AG04449 (cell line): Measurements from ENCODE around the gene DCP1A.

Experiments
- CTCF ChIA-PET: fragments of 350-600 bp; formaldehyde crosslinking; extraction: SDS; loops from one replicate; lab custom pipeline; 2021; ENCODE audit warnings: antibody characterized with exemption; lab: Yijun Ruan, JAX
- POLR2A ChIA-PET: fragments of 400-600, 350-600 bp; formaldehyde crosslinking; extraction: SDS; loops from one replicate; lab custom pipeline; 2020; ENCODE audit warnings: antibody characterized with exemption, inconsistent platforms; lab: Yijun Ruan, JAX
- DNase-seq: peaks from one replicate; pipeline ENCODE4 v3.0.0-alpha.2; 2010; ENCODE audit warnings: low read depth, low spot score
- H3K4me3 ChIP-seq: 2 replicates; pipeline ENCODE4 v1.5.1; 2011; ENCODE audit warnings: low read depth, mild to moderate bottlenecking, control low read depth, low read length
- TF ChIP-seq, protein P1 (sequence below): IDR thresholded peaks from one replicate; pipeline ENCODE4 v1.5.1; 2011; ENCODE audit warnings: mild to moderate bottlenecking, moderate library complexity, low read length, control low read depth, inconsistent platforms; ENCODE audit not compliant: insufficient read depth; ENCODE audit errors: missing control alignments

Gene DCP1A

DNA sequence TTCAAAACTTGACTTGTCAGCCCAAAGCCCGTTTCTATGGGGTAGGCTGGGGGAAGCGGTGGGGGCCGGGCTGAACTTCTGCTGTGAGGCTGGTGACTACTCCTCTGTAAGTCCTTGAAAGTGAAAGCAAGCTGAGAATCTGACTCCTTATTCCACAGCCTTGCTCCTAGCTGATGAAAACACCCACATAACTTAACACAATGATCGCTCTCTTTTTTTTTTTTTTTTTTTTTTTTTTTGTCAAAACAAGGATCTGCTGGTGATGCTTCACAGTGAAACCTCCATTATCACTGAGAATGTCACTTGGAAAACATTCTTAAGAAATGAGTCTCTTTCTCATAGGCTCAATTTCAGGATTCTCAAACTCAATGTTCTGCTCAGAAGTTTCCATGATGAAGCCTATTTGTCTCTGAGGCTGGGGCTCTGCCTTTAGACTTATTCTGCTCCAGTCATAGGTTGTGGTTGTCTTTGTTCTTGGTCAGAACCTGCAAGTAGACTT, 60.2 kb downstream of the DCP1A start:
- DNase-seq: no peak
- H3K4me3 ChIP-seq: no peak overlapping the region
- CTCF ChIA-PET: interaction anchor here (0.9 to 5.0 kb wide), 3 partner anchors 11 to 89 kb away, joined by 3 to 22 read pairs (median 17); no protein-coding TSS in a partner anchor
- TF ChIP-seq, protein P1, sequence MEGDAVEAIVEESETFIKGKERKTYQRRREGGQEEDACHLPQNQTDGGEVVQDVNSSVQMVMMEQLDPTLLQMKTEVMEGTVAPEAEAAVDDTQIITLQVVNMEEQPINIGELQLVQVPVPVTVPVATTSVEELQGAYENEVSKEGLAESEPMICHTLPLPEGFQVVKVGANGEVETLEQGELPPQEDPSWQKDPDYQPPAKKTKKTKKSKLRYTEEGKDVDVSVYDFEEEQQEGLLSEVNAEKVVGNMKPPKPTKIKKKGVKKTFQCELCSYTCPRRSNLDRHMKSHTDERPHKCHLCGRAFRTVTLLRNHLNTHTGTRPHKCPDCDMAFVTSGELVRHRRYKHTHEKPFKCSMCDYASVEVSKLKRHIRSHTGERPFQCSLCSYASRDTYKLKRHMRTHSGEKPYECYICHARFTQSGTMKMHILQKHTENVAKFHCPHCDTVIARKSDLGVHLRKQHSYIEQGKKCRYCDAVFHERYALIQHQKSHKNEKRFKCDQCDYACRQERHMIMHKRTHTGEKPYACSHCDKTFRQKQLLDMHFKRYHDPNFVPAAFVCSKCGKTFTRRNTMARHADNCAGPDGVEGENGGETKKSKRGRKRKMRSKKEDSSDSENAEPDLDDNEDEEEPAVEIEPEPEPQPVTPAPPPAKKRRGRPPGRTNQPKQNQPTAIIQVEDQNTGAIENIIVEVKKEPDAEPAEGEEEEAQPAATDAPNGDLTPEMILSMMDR: no peak
- POLR2A ChIA-PET: no interaction called here

DNA sequence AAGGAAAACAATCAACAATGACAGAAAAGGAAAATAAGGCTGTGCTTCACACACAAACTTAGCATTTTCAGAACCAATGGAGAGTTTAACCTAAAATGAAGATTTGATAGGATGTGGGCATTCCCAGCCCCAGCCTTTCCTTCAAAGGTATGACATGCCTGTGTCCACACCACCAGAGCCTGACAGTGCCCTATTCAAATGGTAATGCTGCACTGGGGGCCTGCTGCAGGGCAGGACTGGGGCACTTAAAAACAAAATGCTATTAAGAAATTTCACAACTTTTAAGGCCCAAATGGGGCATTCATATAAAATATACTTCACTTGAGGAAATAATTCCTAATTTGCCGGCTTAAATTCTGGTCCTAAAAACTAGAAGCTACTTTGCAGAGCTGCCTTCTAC, 60.6 kb downstream of the DCP1A start:
- POLR2A ChIA-PET: no interaction called here
- H3K4me3 ChIP-seq: no peak overlapping the region
- CTCF ChIA-PET: interaction anchor here (0.9 to 5.0 kb wide), 4 partner anchors 12 to 88 kb away, joined by 3 to 22 read pairs (median 10); no protein-coding TSS in a partner anchor
- TF ChIP-seq, protein P1: no peak
- no peak for DNase-seq

DNA sequence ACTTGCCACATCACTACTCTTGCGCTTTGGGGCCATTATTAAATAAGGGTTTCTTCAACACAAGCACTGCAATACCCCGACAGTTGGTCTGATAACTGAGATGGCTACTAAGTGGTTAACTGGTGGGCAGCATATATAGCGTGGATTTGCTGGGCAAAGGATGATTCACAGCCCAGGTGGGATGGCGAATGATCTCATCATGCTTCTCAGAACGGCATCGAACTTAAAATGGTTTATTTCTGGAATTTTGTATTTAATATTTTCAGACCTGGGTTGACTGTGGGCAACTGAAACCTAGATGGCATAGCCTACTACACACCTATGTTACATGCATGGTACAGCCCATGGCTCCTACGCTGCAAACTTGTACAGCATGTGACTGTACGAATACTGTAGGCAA, 64.8 kb downstream of the DCP1A start:
- ChIA-PET POLR2A (no interaction called here), CTCF (no interaction called here)
- TF ChIP-seq, protein P1: no peak
- no peak for DNase-seq
- no peak overlapping the region for H3K4me3 ChIP-seq

DNA sequence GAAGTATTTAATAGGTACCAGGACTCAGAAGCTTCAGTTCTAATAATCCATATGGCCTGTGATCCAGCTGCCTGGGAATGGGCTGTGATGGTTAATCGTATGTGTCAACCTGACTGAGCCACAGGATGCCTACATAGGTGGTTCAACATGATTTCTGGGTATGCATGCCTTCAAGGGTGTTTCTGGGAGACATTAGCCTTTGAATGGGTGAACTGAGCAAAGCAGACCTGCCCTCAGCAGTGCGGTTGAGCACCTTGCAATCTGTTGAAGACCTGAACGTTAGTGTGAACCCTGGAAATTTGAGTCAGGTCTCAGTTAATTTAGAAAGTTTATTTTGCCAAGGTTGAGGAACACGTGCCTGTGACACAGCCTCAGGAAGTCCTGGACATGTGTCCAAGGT, 68.7 kb downstream of the DCP1A start:
- no peak for DNase-seq
- H3K4me3 ChIP-seq: no peak overlapping the region
- POLR2A ChIA-PET: no interaction called here
- CTCF ChIA-PET: no interaction called here
- TF ChIP-seq, protein P1: no peak

DNA sequence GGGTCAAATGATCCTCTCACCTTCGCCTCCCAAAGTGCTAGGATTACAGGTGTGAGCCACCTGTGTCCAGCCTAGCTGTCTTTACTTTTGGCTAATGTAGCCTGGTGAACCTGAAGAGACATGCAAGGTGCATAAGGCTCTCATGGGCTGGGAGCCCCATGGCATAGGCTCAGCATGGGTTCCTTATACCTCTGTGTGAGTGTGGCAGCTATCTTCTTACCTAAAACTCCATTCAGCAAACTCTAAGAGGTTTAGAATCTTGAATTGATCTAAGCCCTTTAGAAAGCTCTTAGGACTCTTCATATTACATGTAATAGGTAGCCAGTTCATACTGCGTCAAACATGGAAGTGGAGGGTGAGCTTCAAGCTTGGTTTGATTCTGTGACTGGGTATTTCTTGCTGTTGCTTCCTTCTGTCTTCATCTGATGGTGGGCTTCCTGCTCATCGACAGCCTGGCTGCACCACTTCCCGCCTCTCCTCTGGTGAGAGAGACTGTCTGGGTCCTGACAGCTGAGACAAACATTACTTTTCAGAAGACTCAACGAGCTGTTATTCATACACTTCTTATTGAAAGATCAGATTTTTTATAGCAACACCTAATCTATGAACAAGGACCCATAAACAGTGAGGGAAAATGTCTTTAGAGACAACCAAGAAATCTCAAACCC, 72.3 kb downstream of the DCP1A start:
- no peak for DNase-seq
- TF ChIP-seq, protein P1: no peak
- POLR2A ChIA-PET: no interaction called here
- H3K4me3 ChIP-seq: no peak overlapping the region
- CTCF ChIA-PET: interaction anchor here (1.7 to 4.1 kb wide), 2 partner anchors 11 to 24 kb away, joined by 6 to 17 read pairs; no protein-coding TSS in a partner anchor

DNA sequence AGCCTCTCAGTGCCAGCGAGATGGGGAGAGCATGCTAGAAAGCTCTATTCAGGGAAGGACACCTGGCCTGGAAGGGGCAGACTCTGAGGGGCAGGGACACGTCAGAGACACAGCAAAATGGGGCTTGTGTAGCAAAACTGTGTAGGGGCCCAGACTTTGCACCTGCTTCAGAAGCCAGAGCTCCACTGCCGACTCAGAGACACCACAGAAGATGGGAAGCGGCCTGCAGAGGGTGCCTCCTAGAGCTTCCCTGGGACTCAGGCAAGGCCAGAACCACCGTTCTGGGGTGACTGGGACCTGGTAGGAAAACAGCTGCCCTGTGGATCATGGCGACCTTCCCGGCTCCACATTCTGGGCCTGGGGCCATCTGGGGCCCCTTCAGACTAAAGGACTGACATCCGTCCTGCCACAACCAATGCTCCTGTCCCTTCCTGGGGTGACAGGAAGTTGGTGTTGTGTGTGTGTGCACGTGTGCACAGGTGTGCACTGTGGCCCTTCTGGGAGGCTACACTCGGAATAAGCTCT, 74.1 kb downstream of the DCP1A start:
- TF ChIP-seq, protein P1: no peak
- no peak for DNase-seq
- ChIA-PET CTCF (interaction anchor here (1.9 to 4.1 kb wide), 2 partner anchors 13 to 139 kb away, joined by 5 to 17 read pairs; no protein-coding TSS in a partner anchor), POLR2A (no interaction called here)
- no peak overlapping the region for H3K4me3 ChIP-seq
